AG04449 (cell line): ENCODE results near the gene PGPEP1.

Experiments
- CTCF ChIA-PET: fragments of 350-600 bp; formaldehyde crosslinking; extraction: SDS; loops from one replicate; lab custom pipeline; 2021; ENCODE audit warnings: antibody characterized with exemption; lab: Yijun Ruan, JAX
- POLR2A ChIA-PET: fragments of 400-600, 350-600 bp; formaldehyde crosslinking; extraction: SDS; loops from one replicate; lab custom pipeline; 2020; ENCODE audit warnings: antibody characterized with exemption, inconsistent platforms; lab: Yijun Ruan, JAX
- DNase-seq: peaks from one replicate; pipeline ENCODE4 v3.0.0-alpha.2; 2010; ENCODE audit warnings: low read depth, low spot score
- H3K4me3 ChIP-seq: 2 replicates; pipeline ENCODE4 v1.5.1; 2011; ENCODE audit warnings: low read depth, mild to moderate bottlenecking, control low read depth, low read length
- TF ChIP-seq, protein P1 (sequence below): IDR thresholded peaks from one replicate; pipeline ENCODE4 v1.5.1; 2011; ENCODE audit warnings: mild to moderate bottlenecking, moderate library complexity, low read length, control low read depth, inconsistent platforms; ENCODE audit not compliant: insufficient read depth; ENCODE audit errors: missing control alignments

PGPEP1 gene

DNA sequence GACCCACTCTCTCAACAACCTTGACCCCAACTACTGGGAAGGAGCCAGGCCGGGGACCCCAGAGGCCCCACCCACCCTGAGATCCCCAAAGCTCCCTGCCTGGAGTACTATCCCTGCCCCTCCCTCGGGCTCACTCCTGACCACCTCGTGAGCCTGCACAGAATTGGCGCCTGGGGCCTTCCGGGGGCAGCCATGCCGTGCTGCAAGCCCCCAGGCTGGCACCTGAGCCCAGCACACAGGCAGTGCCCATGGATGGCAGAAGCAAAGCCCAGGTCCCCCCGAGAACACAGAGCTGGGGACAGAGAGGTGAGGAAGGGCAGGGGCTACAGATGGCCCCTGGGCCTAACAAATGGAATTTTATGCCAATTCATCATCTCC is 31.5 kb upstream of the PGPEP1 start:
- CTCF ChIA-PET, result interaction anchor here (0.9 to 1.8 kb wide), 2 partner anchors 9 to 30 kb away, joined by 3 to 4 read pairs; no protein-coding TSS in a partner anchor
- POLR2A ChIA-PET, result interaction anchor here (1.5 kb wide), 1 partner anchor 16 kb away, joined by 3 read pairs; no protein-coding TSS in a partner anchor
- no peak for DNase-seq
- TF ChIP-seq, protein P1, sequence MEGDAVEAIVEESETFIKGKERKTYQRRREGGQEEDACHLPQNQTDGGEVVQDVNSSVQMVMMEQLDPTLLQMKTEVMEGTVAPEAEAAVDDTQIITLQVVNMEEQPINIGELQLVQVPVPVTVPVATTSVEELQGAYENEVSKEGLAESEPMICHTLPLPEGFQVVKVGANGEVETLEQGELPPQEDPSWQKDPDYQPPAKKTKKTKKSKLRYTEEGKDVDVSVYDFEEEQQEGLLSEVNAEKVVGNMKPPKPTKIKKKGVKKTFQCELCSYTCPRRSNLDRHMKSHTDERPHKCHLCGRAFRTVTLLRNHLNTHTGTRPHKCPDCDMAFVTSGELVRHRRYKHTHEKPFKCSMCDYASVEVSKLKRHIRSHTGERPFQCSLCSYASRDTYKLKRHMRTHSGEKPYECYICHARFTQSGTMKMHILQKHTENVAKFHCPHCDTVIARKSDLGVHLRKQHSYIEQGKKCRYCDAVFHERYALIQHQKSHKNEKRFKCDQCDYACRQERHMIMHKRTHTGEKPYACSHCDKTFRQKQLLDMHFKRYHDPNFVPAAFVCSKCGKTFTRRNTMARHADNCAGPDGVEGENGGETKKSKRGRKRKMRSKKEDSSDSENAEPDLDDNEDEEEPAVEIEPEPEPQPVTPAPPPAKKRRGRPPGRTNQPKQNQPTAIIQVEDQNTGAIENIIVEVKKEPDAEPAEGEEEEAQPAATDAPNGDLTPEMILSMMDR, result no peak
- no peak overlapping the region for H3K4me3 ChIP-seq

DNA sequence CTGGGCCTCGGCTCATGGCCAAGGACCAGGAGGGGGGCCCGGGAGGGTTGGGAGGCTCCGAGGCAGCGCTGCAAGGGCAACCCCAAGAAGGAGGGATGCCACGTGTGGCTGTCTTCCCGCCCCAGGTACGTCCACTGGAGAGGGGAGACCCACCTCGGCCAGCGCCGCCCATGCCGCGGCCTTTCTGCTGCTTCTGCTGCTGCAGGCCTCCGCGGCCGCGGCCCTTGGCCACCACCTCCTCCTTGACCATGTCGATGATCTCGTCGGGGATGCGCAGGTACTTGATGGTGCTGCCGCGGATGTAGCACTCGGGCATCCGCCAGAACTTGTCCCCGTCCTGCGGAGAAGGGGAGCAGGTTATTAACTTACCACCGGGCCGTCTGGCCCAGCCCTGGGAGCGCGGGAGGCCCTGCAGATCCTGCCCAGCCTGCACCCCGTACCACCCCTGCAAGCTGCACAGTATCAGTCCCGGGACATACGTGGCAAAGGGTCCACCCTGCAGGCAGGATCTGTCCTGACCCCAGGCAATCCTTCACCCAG is 30.8 kb upstream of the PGPEP1 start:
- DNase-seq, result no peak
- ChIA-PET POLR2A (no interaction called here), CTCF (interaction anchor here (1.8 to 2.7 kb wide), 2 partner anchors 30 kb away, joined by 4 to 10 read pairs; no protein-coding TSS in a partner anchor)
- TF ChIP-seq, protein P1, result no peak
- no peak overlapping the region for H3K4me3 ChIP-seq

DNA sequence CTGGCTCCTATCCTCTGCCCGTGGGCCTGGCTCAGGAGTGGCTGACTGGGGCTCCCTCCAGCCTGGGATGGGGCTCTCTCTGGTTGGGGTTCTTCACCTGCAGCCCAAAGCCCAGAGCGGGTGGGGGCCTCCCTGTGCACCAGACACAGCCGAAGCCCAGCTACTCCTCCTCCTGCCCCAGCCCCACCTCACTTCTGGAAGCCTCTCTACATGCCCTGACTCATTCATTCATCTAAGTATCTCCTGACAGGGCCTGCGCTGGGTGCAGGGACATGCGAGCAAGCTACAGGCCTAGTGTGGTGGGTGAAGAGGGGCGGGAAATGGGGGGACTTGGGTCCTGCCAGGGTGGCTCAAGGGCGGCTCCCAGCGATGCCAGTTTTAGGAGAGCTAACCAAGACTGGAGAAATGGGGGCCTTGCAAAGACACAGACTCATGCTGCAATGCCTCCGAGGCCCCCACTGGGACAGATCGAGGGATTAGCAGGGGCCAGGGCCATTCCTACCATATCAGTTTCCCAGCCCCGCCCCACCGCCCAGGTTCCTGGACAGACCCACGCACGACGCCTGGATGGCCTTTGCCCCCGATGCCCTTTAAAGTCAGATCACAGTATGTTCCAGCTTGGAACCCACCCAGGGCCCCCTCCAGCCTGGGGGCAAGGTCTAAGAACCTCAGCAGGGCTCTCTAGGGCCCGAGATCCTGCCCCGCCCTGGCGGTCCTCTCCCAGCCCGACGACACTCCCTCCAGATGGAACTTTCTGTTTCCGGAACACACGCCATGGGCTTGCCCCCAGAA is 30.1 kb upstream of the PGPEP1 start:
- no peak for DNase-seq
- ChIA-PET CTCF (interaction anchor here (2.7 kb wide), 1 partner anchor 31 kb away, joined by 10 read pairs; no protein-coding TSS in a partner anchor), POLR2A (no interaction called here)
- TF ChIP-seq, protein P1, result no peak
- no peak overlapping the region for H3K4me3 ChIP-seq

DNA sequence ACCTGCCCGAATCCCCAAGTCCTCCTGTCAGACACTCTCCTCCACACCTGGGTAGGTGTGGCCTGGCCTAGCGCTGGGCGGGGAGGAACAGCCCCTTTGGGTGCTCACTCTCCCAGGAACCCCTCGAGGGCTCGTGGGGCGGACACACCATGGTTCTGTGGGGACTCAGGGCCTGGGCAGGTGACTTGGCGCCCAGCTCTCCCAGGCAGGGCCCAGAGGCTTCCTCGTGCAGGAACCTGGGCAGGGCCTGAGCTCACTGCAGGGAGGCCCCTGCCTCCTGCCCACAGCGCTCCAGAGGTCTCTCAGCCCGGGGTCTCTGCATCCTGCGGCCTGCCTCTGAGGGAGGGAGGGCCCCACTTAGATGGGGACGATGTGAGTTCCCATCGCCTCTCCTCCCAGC is 29.4 kb upstream of the PGPEP1 start:
- ChIA-PET CTCF (interaction anchor here (2.7 kb wide), 1 partner anchor 31 kb away, joined by 10 read pairs; no protein-coding TSS in a partner anchor), POLR2A (no interaction called here)
- no peak overlapping the region for H3K4me3 ChIP-seq
- TF ChIP-seq, protein P1, result no peak
- DNase-seq, result no peak

DNA sequence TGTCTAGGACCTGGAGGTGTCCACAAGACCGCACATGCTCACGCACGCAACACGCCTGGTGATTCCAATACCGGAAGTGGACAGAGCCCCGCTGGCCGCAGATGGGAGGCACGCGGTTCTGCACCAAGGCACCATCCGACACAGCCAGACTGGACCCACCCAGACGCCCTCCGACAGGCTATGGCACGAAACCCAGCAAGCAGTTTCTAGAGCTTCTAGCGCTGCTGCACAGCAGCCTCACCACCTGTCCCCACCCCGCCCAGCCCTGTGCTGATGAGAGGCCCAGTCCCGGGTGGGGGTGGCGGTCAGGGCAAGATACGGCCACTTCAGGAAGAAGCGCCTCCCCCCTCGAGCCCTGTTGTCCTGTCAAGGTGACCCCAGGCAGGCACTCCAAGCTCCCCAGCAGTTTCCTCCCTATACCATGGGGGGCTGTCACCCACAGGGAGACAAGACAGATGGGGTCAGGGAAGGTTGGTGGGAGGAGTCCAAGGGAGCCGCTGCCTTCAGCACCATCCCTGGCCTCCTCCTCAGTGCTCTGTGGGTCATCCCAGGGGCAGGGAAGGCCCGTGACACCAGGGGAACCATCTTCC is 28.8 kb upstream of the PGPEP1 start:
- ChIA-PET CTCF (interaction anchor here (2.7 kb wide), 1 partner anchor 32 kb away, joined by 10 read pairs; no protein-coding TSS in a partner anchor), POLR2A (no interaction called here)
- TF ChIP-seq, protein P1, result no peak
- DNase-seq, result no peak
- no peak overlapping the region for H3K4me3 ChIP-seq
